A673 (cell line): ENCODE measurements around the gene RCBTB2. TPM values are rescaled to one million over a fixed set of nuclear protein-coding genes. Genes with fewer than 3 reads are reported as not detected.

ENCODE experiments used
- BruUV-seq: library from RNA; stranded (reverse); fragments of 400-500 nt; replicated peaks from 2 replicates; lab custom pipeline; 2021; lab: Mats Ljungman, UMichigan
- CTCF ChIA-PET: fragments of 300-600 bp; sonication (Branson Sonifier 250); formaldehyde crosslinking; loops from one replicate; lab custom pipeline; 2022; ENCODE audit warnings: antibody characterized with exemption; lab: Charles Lee
- POLR2A ChIA-PET: fragments of 300-600 bp; sonication (Branson Sonifier 250); formaldehyde crosslinking; loops from one replicate; lab custom pipeline; 2022; ENCODE audit warnings: antibody characterized with exemption; ENCODE audit not compliant: low non-redundant PET; lab: Charles Lee
- DNase-seq: peaks from one replicate; pipeline ENCODE4 v3.0.0-alpha.2; 2015; ENCODE audit warnings: low spot score
- H3K27ac ChIP-seq: fragments of 200-600 bp; sonication (generic); 2 replicates; pipeline ENCODE4 v1.5.1; 2016; ENCODE audit warnings: mixed run types, low read depth, mild to moderate bottlenecking, mixed read lengths, antibody characterized with exemption, low read length; ENCODE audit not compliant: poor library complexity, severe bottlenecking
- H3K27me3 ChIP-seq: fragments of 200-600 bp; sonication (generic); replicated peaks from 2 replicates; pipeline ENCODE4 v1.6.1; 2017; ENCODE audit warnings: mixed run types, low read depth, mild to moderate bottlenecking, mixed read lengths, antibody characterized with exemption, low read length; ENCODE audit not compliant: insufficient read depth, poor library complexity
- H3K36me3 ChIP-seq: fragments of 200-600 bp; sonication (generic); 2 replicates; pipeline ENCODE4 v1.6.1; 2016; ENCODE audit warnings: mixed run types, mild to moderate bottlenecking, mixed read lengths, antibody characterized with exemption, low read length; ENCODE audit not compliant: insufficient read depth, poor library complexity, severe bottlenecking
- H3K4me1 ChIP-seq: fragments of 200-600 bp; sonication (generic); 2 replicates; pipeline ENCODE4 v1.6.1; 2017; ENCODE audit warnings: mixed run types, mild to moderate bottlenecking, mixed read lengths, antibody characterized with exemption, low read length; ENCODE audit not compliant: insufficient read depth, poor library complexity, severe bottlenecking
- H3K4me3 ChIP-seq: fragments of 200-600 bp; sonication (generic); 2 replicates; pipeline ENCODE4 v1.5.1; 2016; ENCODE audit warnings: low read depth, mixed run types, mild to moderate bottlenecking, mixed read lengths, low read length; ENCODE audit not compliant: poor library complexity, severe bottlenecking
- H3K9me3 ChIP-seq: fragments of 200-600 bp; sonication (generic); 2 replicates; pipeline ENCODE4 v1.6.1; 2016; ENCODE audit warnings: mixed run types, low read depth, mild to moderate bottlenecking, mixed read lengths, antibody characterized with exemption, low read length; ENCODE audit not compliant: poor library complexity, severe bottlenecking
- CTCF ChIP-seq: fragments of 300-800, 200-600 bp; sonication (generic); conservative IDR thresholded peaks from 2 replicates; pipeline ENCODE4 v1.5.1; 2017; ENCODE audit warnings: low read depth, mild to moderate bottlenecking, antibody characterized with exemption, low read length, moderate library complexity, mixed read lengths
- EZH2 ChIP-seq: fragments of 200-600 bp; sonication (generic); IDR thresholded peaks from 2 replicates; pipeline ENCODE4 v1.6.1; 2017; ENCODE audit warnings: borderline replicate concordance, low read depth, mild to moderate bottlenecking, mixed read lengths, antibody characterized with exemption, low read length; ENCODE audit not compliant: poor library complexity, severe bottlenecking
- intact Hi-C: fragments of 100-400 bp; cut with micrococcal nuclease; formaldehyde crosslinking; loops from one replicate; pipeline ENCODE4 v1.10.0; 2022; ENCODE audit not compliant: unreplicated experiment
- total RNA-seq: library from RNA; stranded (reverse); gene quantifications from 2 replicates; pipeline ENCODE4 v1.2.3, GENCODE V29; 2021

RCBTB2 gene
- total RNA-seq, 1 experiment from 2014 or later: 6.3 TPM

DNA sequence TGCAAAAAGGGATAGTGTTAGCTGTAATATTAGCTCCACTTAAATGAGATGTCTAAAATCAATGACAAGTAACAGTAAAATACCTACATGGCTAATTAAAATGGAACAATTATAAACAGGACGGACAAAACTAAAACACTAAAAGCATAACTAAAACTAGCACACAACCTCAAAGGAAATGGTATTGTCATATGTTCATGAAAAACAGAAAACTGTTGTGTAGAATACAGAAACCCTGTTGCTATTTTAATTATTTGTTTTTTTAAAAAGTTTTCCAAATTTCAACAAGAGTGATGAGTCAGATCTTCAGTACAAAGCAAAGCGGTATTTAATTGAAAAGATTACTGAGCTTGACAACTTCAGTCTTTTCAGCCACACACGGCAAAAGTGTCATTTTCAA is 4.2 kb downstream of the RCBTB2 start:
- H3K4me3 ChIP-seq: no peak overlapping the region
- ChIA-PET POLR2A (no interaction called here), CTCF (no interaction called here)
- no TSS peak for BruUV-seq
- no peaks in the 10 kb centered on the region for H3K27me3 ChIP-seq
- H3K27ac ChIP-seq: no peak overlapping the region
- no peaks in the 10 kb centered on the region for H3K36me3 ChIP-seq
- H3K9me3 ChIP-seq: no peaks in the 10 kb centered on the region
- intact Hi-C loops: no loop called here
- TF ChIP-seq CTCF (no peak), EZH2 (no peak)
- peaks cover 21% of the 10 kb centered on the region for H3K4me1 ChIP-seq
- DNase-seq: no peak

GRCh38 chr13:48527955-48528354 is 4.9 kb downstream of the RCBTB2 start:
- no peaks in the 10 kb centered on the region for H3K36me3 ChIP-seq
- no TSS peak for BruUV-seq
- CTCF ChIA-PET: no interaction called here
- no peak for DNase-seq
- H3K27me3 ChIP-seq: no peaks in the 10 kb centered on the region
- H3K4me1 ChIP-seq: peaks cover 15% of the 10 kb centered on the region
- intact Hi-C loops: no loop called here
- no peaks in the 10 kb centered on the region for H3K9me3 ChIP-seq
- no peak for TF ChIP-seq CTCF
- no peak for TF ChIP-seq EZH2
- POLR2A ChIA-PET: no interaction called here
- no peak overlapping the region for H3K27ac ChIP-seq
- no peak overlapping the region for H3K4me3 ChIP-seq

GRCh38 chr13:48526286-48526685 is 6.6 kb downstream of the RCBTB2 start:
- no TSS peak for BruUV-seq
- Histone ChIP-seq H3K4me1 (peaks cover 15% of the 10 kb centered on the region), H3K27ac (no peak overlapping the region), H3K27me3 (no peaks in the 10 kb centered on the region), H3K4me3 (no peak overlapping the region), H3K9me3 (no peaks in the 10 kb centered on the region), H3K36me3 (no peaks in the 10 kb centered on the region)
- TF ChIP-seq EZH2 (no peak), CTCF (no peak)
- intact Hi-C loops: no loop called here
- no peak for DNase-seq
- ChIA-PET POLR2A (no interaction called here), CTCF (no interaction called here)
